SU-DHL-6 (cell line): ENCODE data around the gene ZKSCAN2.

Source experiments
- H2AFZ ChIP-seq: fragments of 200-600 bp; sonication (generic); 2 replicates; pipeline ENCODE4 v1.6.1; 2014; ENCODE audit warnings: low read depth, mild to moderate bottlenecking, moderate library complexity, mixed read lengths, antibody characterized with exemption, low read length; ENCODE audit not compliant: severe bottlenecking
- H3F3A ChIP-seq: fragments of 200-600 bp; shearing (Covaris generic); 2 replicates; pipeline ENCODE4 v1.6.0; 2016; ENCODE audit warnings: antibody characterized with exemption, mild to moderate bottlenecking; ENCODE audit not compliant: insufficient read depth
- H3K27ac ChIP-seq: fragments of 200-600 bp; sonication (generic); 2 replicates; pipeline ENCODE4 v1.5.1; 2016; ENCODE audit warnings: low read depth, mild to moderate bottlenecking, low read length, moderate library complexity, mixed read lengths
- H3K27me3 ChIP-seq: fragments of 200-600 bp; sonication (generic), shearing (Covaris generic); 2 replicates; pipeline ENCODE4 v1.6.0; 2014; ENCODE audit warnings: mild to moderate bottlenecking, low read length
- H3K36me3 ChIP-seq: fragments of 200-600 bp; sonication (generic); 2 replicates; pipeline ENCODE4 v1.6.1; 2014; ENCODE audit warnings: mild to moderate bottlenecking, low read length, mixed read lengths
- H3K4me2 ChIP-seq: fragments of 300-600, 200-600 bp; shearing (Covaris generic), sonication (generic); 2 replicates; pipeline ENCODE4 v1.6.0; 2014; ENCODE audit warnings: low read length, low read depth, mild to moderate bottlenecking; ENCODE audit not compliant: poor library complexity, severe bottlenecking
- H3K4me3 ChIP-seq: fragments of 200-600 bp; sonication (generic); 2 replicates; pipeline ENCODE4 v1.5.1; 2014; ENCODE audit warnings: antibody characterized with exemption, low read length, mild to moderate bottlenecking, mixed read lengths; ENCODE audit not compliant: insufficient read depth, poor library complexity, severe bottlenecking
- H3K79me2 ChIP-seq: fragments of 200-600 bp; sonication (generic); 2 replicates; pipeline ENCODE4 v1.6.1; 2014; ENCODE audit warnings: mild to moderate bottlenecking, low read length, moderate library complexity; ENCODE audit not compliant: insufficient read depth
- H3K9ac ChIP-seq: fragments of 200-600 bp; sonication (generic); 2 replicates; pipeline ENCODE4 v1.7.0; 2014; ENCODE audit warnings: mild to moderate bottlenecking, low read length
- H3K9me2 ChIP-seq: fragments of 200-600 bp; sonication (generic); replicated peaks from 2 replicates; pipeline ENCODE4 v1.6.1; 2014; ENCODE audit warnings: low read length; ENCODE audit not compliant: insufficient read depth
- H3K9me3 ChIP-seq: fragments of 200-600 bp; sonication (generic); 2 replicates; pipeline ENCODE4 v1.6.1; 2014; ENCODE audit warnings: low read length, mixed read lengths; ENCODE audit not compliant: insufficient read depth
- H4K20me1 ChIP-seq: fragments of 200-600 bp; sonication (generic); 2 replicates; pipeline ENCODE4 v1.6.1; 2014; ENCODE audit warnings: low read depth, mild to moderate bottlenecking, antibody characterized with exemption, low read length, moderate library complexity, mixed read lengths
- CTCF ChIP-seq: fragments of 200-600 bp; sonication (generic); IDR thresholded peaks from one replicate; pipeline ENCODE4 v1.5.1; 2017; ENCODE audit warnings: antibody characterized with exemption, mild to moderate bottlenecking, low read length, moderate library complexity; ENCODE audit not compliant: insufficient read depth, poor library complexity, severe bottlenecking
- EZH2phosphoT487 ChIP-seq: fragments of 200-600 bp; sonication (generic), shearing (Covaris generic); conservative IDR thresholded peaks from 2 replicates; pipeline ENCODE4 v1.6.1; 2018; ENCODE audit warnings: mild to moderate bottlenecking, antibody characterized with exemption, low read length, moderate library complexity, mixed read lengths

The ZKSCAN2 gene

GRCh38 chr16:25189305-25189704 is 68.3 kb downstream of the ZKSCAN2 start:
- Histone ChIP-seq H2AFZ (no peak overlapping the region), H3K27me3 (no peaks in the 10 kb centered on the region), H3K27ac (no peak overlapping the region), H3K4me3 (no peak overlapping the region), H3K79me2 (no peaks in the 10 kb centered on the region), H3K9me2 (no peaks in the 10 kb centered on the region), H4K20me1 (no peaks in the 10 kb centered on the region), H3K4me2 (no peak overlapping the region), H3K9me3 (no peaks in the 10 kb centered on the region), H3F3A (no peaks in the 10 kb centered on the region), H3K36me3 (no peaks in the 10 kb centered on the region), H3K9ac (no peak overlapping the region)
- TF ChIP-seq CTCF: no peak
- no peak for TF ChIP-seq EZH2phosphoT487

- TF ChIP-seq EZH2phosphoT487: no peak
- no peak for TF ChIP-seq CTCF
- Histone ChIP-seq H3K27ac (no peak overlapping the region), H3K79me2 (no peaks in the 10 kb centered on the region), H3K4me3 (no peak overlapping the region), H3K9me3 (no peaks in the 10 kb centered on the region), H2AFZ (no peak overlapping the region), H3K36me3 (no peaks in the 10 kb centered on the region), H3K27me3 (no peaks in the 10 kb centered on the region), H3K9ac (no peak overlapping the region), H3F3A (no peaks in the 10 kb centered on the region), H3K4me2 (no peak overlapping the region), H4K20me1 (no peaks in the 10 kb centered on the region), H3K9me2 (no peaks in the 10 kb centered on the region)
These were observed 70.2 kb downstream of the ZKSCAN2 start for GRCh38 chr16:25187491-25187795.
